Sigmoid colon (tissue), 4 donors: ENCODE measurements around the gene ATF1.

Experiments
- EP300 ChIP-seq, 4 donors: sonication (generic); formaldehyde crosslinking; IDR thresholded peaks; one replicate each; pipeline ENCODE4 v1.6.1; 2017; ENCODE audit warnings: antibody characterized with exemption in 4 of 4
- POLR2A ChIP-seq, 2 donors: fragments of 450-650 bp; IDR thresholded peaks; one replicate each; pipeline ENCODE4 v1.6.1; 2016; ENCODE audit warnings: antibody characterized with exemption in 2 of 2, mild to moderate bottlenecking in 2 of 2, moderate library complexity in 2 of 2
- POLR2AphosphoS5 ChIP-seq, 4 donors: sonication (generic); formaldehyde crosslinking; IDR thresholded peaks; one replicate each; pipeline ENCODE4 v1.6.1; 2017; ENCODE audit warnings: antibody characterized with exemption in 4 of 4
- TF ChIP-seq, protein P1 (sequence below), 4 experiments: fragments of 450-650 bp in 3 of 4; fragments of 200-600 bp in 1 of 4; IDR thresholded peaks; one replicate each; pipeline ENCODE4 v1.5.1; 2016 to 2019; ENCODE audit warnings: antibody characterized with exemption in 4 of 4, mild to moderate bottlenecking in 3 of 4, moderate library complexity in 2 of 4

DNA sequence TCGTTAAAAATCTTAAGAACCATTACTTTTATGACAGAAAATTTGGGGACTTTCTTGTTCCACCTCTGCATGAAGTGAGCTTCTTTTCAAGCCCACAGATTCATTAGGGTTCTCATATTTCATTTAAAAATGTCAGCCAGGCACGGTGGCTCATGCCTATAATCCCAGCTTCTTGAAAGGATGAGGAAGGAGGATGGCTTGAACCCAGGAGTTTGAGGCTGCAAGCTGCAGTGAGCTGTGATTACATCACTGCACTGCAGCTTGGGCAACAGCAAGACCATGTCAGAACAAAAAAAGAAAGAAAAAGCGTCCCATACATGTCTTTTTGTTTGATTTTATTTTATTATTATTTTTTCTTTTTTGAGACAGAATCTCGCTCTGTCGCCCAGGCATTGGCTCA is 43.4 kb upstream of the ATF1 start:
- TF ChIP-seq, protein P1, sequence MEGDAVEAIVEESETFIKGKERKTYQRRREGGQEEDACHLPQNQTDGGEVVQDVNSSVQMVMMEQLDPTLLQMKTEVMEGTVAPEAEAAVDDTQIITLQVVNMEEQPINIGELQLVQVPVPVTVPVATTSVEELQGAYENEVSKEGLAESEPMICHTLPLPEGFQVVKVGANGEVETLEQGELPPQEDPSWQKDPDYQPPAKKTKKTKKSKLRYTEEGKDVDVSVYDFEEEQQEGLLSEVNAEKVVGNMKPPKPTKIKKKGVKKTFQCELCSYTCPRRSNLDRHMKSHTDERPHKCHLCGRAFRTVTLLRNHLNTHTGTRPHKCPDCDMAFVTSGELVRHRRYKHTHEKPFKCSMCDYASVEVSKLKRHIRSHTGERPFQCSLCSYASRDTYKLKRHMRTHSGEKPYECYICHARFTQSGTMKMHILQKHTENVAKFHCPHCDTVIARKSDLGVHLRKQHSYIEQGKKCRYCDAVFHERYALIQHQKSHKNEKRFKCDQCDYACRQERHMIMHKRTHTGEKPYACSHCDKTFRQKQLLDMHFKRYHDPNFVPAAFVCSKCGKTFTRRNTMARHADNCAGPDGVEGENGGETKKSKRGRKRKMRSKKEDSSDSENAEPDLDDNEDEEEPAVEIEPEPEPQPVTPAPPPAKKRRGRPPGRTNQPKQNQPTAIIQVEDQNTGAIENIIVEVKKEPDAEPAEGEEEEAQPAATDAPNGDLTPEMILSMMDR (IDR thresholded peaks at IDR 0.05) = no peak
- TF ChIP-seq EP300 (IDR thresholded peaks at IDR 0.05) = no peak
- TF ChIP-seq POLR2A (IDR thresholded peaks at IDR 0.05) = no peak
- no peak for TF ChIP-seq POLR2AphosphoS5 (IDR thresholded peaks at IDR 0.05)
